ENCODE data around the gene FLOT1.
"Not testable (repeated sequence)": the region's sequence is repeated elsewhere in the genome, so short reads cannot be mapped to it uniquely, and the experiment has no call there.

FLOT1 gene

DNA sequence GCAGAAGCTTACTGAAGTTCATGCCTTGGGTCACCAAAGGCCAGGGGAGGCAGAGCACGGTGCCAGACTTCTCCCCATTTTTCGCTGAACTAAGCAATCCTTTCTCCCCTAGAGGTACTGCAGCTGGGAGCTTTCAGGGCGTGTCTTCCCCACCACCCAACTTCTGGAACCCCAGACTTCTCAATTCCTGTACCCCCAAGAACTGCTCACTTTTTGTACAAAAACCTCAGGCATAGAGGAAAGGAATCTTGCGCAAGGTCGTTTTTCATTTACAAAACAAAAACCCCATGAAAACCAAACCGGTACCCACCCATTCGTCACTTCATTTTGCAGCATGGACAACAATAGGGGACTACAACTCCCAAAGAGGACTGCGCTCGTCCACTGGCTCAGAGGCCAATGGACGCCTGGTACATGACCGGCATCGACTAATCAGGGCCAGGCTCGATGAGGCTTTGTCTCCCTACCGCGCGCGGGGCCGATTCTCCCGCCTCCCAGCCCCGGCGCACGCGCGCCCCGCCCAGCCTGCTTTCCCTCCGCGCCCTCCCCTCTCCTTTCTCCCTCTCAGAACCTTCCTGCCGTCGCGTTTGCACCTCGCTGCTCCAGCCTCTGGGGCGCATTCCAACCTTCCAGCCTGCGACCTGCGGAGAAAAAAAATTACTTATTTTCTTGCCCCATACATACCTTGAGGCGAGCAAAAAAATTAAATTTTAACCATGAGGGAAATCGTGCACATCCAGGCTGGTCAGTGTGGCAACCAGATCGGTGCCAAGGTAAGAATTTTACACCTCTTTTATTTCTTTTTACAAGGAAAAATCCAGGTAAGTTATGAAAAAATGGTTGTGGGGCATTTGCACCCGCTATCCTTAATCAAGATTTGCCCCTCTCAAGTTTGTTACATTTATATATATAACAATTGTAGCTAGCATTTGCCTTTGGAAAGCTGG lies 22.4 kb downstream of the FLOT1 start, which contains the start of gene TUBB:
TSS of gene TUBB (plus strand) at position 562 of the 947 bp plus-strand sequence. CDS start at position 717, 155 bp downstream.
- Histone ChIP-seq H2AFZ (ENCODE audit: low read depth) (peak within 1 kb of the TSS; percentile 24; the same call in 1 of the 2 replicates), H3K36me3 (ENCODE audit: insufficient read depth) (peaks cover 23% of the 10 kb centered on the region; the same call in 1 of the 2 replicates), H3K9ac (peak within 1 kb of the TSS; percentile 99), H3K4me3 (IDR thresholded peaks at IDR 0.05; ENCODE audit: insufficient read depth, low read depth, low read length) (no peak within 1 kb of the TSS), H3K27me3 (ENCODE audit: insufficient read depth, low read depth) (no peaks in the 10 kb centered on the region), H3K79me2 (ENCODE audit: insufficient read depth, low read depth) (peaks cover 56% of the 10 kb centered on the region), H3K4me2 (peak within 1 kb of the TSS; percentile 88), H3K27ac (peak within 1 kb of the TSS; percentile 96), H4K20me1 (ENCODE audit: insufficient read depth) (peaks cover 32% of the 10 kb centered on the region), H3K4me1 (ENCODE audit: low read depth, poor library complexity, severe bottlenecking) (peaks cover 62% of the 10 kb centered on the region)
- TF ChIP-seq CTCF (conservative IDR thresholded peaks at IDR 0.05; ENCODE audit: low read depth, low read length) = no peak

GRCh38 chr6:30719356-30719755 lies 23.1 kb downstream of the FLOT1 start:
- no peak overlapping the region for H3K4me3 ChIP-seq (IDR thresholded peaks at IDR 0.05; ENCODE audit: insufficient read depth, low read depth, low read length)
- no peaks in the 10 kb centered on the region for H3K27me3 ChIP-seq (ENCODE audit: insufficient read depth, low read depth)
- H3K4me1 ChIP-seq (ENCODE audit: low read depth, poor library complexity, severe bottlenecking) = peaks cover 62% of the 10 kb centered on the region
- peaks cover 29% of the 10 kb centered on the region for H4K20me1 ChIP-seq (ENCODE audit: insufficient read depth)
- no peak for TF ChIP-seq CTCF (conservative IDR thresholded peaks at IDR 0.05; ENCODE audit: low read depth, low read length)
- peak overlapping the region; percentile 85 for H3K4me2 ChIP-seq
- H3K79me2 ChIP-seq (ENCODE audit: insufficient read depth, low read depth) = peaks cover 50% of the 10 kb centered on the region
- H3K27ac ChIP-seq = peak overlapping the region; percentile 96
- H3K9ac ChIP-seq = peak overlapping the region; percentile 99; the same call in 1 of the 2 replicates
- peak overlapping the region; percentile 24; the same call in 1 of the 2 replicates for H2AFZ ChIP-seq (ENCODE audit: low read depth)
- peaks cover 23% of the 10 kb centered on the region; the same call in 1 of the 2 replicates for H3K36me3 ChIP-seq (ENCODE audit: insufficient read depth)

DNA sequence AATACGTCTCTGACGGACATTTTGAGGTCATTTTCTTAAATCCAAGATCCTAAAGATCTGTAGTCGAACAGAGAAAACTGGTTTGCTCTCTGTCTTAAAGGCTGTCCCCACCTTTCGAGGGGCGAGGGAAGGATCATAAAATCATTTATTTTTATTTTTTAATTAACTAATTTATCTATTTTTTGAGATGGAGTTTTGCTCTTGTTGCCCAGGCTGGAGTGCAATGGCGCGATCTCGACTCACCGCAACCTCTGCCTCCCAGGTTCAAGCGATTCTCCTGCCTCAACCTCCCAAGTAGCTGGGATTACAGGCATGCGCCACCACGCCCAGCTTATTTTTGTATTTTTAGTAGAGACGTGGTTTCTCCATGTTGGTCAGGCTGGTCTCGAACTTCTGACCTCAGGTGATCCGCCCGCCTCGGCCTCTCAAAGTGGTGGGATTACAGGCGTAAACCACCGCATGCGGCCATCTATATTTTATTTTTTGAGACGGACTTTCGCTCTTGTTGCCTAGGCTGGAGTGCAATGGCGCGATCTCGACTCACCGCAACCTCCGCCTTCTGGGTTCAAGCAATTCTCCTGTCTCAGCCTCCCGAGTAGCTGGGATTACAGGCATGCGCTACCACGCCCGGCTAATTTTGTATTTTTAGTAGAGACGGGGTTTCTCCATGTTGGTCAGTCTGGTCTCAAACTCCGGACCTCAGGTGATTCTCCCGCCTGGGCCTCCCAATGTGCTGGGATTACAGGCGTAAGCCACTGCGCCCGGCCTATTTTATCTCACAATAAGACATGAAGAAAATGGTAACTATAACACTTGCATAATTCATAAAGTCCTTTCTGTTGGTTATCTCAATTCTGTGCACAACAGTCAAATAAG lies 24.4 kb downstream of the FLOT1 start:
- Histone ChIP-seq H3K9ac (peak overlapping the region; percentile 32; the same call in 1 of the 2 replicates), H3K79me2 (ENCODE audit: insufficient read depth, low read depth) (peaks cover 39% of the 10 kb centered on the region), H3K4me1 (ENCODE audit: low read depth, poor library complexity, severe bottlenecking) (peaks cover 63% of the 10 kb centered on the region), H4K20me1 (ENCODE audit: insufficient read depth) (peaks cover 16% of the 10 kb centered on the region), H3K4me2 (peak overlapping the region; percentile 85), H3K27ac (peak overlapping the region; percentile 96), H3K36me3 (ENCODE audit: insufficient read depth) (peaks cover 14% of the 10 kb centered on the region; the same call in 1 of the 2 replicates)
- not testable (repeated sequence) for H3K4me3 ChIP-seq (IDR thresholded peaks at IDR 0.05; ENCODE audit: insufficient read depth, low read depth, low read length); H3K27me3 ChIP-seq (ENCODE audit: insufficient read depth, low read depth); H2AFZ ChIP-seq (ENCODE audit: low read depth)

DNA sequence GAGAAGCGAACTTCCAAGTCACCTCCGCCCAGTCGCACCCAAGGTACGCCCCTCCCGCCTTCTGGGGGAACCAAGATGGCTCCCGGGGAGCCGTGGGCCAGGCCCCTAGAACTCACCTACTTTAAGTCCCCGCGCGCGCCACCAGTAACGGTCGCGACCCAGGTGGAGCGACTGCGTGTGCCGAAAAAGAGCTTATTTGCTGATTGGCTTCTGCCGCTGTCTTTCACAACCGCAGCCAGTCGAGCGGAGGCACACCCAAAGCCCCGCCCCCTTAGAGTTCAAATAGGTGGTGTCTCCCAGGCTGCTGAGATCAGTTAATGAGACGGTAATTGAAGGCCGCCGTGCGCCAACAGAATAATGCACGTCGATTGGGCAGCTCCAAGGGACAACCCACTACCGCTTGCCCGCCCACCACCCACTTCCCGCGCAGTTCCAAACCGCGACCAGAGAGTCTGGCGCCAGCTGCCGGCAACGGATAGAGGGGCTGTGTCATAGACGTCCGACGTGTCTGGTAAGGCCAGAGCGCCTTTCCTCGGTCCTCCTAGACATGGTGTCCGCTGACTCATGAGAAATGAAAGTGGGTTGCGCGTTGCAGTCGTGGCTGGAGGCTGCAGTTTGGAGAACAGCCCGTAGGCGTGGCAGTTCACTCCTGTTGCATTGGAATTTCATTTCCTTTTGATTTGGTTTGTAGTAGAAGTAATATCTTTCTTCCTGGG lies 25.2 kb downstream of the FLOT1 start, which contains the start of gene MDC1:
TSS of gene MDC1 (minus strand) at position 153 of the 716 bp plus-strand sequence. CDS start 2,106 bp downstream, outside the sequence.
- peak within 1 kb of the TSS; percentile 74 for H3K9ac ChIP-seq
- no peak for TF ChIP-seq CTCF (conservative IDR thresholded peaks at IDR 0.05; ENCODE audit: low read depth, low read length)
- peak within 1 kb of the TSS; percentile 96 for H3K27ac ChIP-seq
- peaks cover 63% of the 10 kb centered on the region for H3K4me1 ChIP-seq (ENCODE audit: low read depth, poor library complexity, severe bottlenecking)
- peaks cover 6% of the 10 kb centered on the region; the same call in 1 of the 2 replicates for H3K36me3 ChIP-seq (ENCODE audit: insufficient read depth)
- H3K4me2 ChIP-seq = peak within 1 kb of the TSS; percentile 89
- no peak within 1 kb of the TSS for H3K4me3 ChIP-seq (IDR thresholded peaks at IDR 0.05; ENCODE audit: insufficient read depth, low read depth, low read length)
- H4K20me1 ChIP-seq (ENCODE audit: insufficient read depth) = peaks cover 8% of the 10 kb centered on the region; the same call in 1 of the 2 replicates
- peak within 1 kb of the TSS; percentile 31; the same call in 1 of the 2 replicates for H2AFZ ChIP-seq (ENCODE audit: low read depth)
- H3K27me3 ChIP-seq (ENCODE audit: insufficient read depth, low read depth) = no peaks in the 10 kb centered on the region
- peaks cover 31% of the 10 kb centered on the region for H3K79me2 ChIP-seq (ENCODE audit: insufficient read depth, low read depth)

All from KMS-11 (cell line).